Stimulated activated CD4-positive, alpha-beta T cell treated with anti-CD3 and anti-CD28 coated beads, Interleukin-4, amount 100 ng/mL, for 4 hours (primary cell): ENCODE results near the gene PRRC2C.
"Not testable (repeated sequence)": the region's sequence is repeated elsewhere in the genome, so short reads cannot be mapped to it uniquely, and the experiment has no call there.

Experiments used
- DNase-seq, 2 experiments: peaks; one replicate each; pipeline ENCODE4 v3.0.0-alpha.2; 2020

PRRC2C gene

DNA sequence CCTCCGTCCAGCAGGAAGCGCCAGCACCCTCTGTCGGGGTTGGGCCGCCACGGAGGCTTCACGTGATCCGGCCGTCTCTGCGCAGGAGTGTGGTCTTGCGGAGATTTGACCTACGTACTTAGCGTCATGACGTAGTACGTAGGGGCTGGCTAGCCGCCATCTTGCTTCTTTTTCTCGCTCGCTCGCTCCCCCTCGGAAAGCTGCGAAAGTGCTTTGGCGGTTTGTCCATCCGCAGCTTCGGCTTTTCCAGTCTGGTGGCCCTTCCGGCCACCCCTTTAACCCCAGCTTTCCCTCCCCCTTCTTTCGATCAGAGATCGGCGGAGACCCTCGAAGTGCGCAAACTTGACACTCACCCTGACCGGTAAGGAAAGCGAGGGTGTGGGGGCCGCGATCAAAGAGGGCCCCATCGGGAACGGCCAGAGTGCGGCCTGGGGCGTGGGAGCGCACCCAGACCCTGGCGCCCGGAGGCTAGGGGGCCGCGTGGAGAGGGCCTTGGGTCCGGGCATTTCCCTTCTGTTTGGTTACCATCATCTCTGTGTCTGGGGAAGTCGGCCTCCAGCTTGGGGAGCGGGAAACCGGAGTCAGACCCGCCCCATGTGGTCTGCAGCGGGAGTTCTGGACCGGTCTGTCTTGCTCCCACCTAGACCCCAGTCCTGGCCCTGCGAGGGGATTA is at the start of gene PRRC2C:
TSS of gene PRRC2C (plus strand) at position 156 of the 673 bp plus-strand sequence. CDS start 26,559 bp downstream, outside the sequence.
- DNase-seq = peak; percentile 84 to 94

DNA sequence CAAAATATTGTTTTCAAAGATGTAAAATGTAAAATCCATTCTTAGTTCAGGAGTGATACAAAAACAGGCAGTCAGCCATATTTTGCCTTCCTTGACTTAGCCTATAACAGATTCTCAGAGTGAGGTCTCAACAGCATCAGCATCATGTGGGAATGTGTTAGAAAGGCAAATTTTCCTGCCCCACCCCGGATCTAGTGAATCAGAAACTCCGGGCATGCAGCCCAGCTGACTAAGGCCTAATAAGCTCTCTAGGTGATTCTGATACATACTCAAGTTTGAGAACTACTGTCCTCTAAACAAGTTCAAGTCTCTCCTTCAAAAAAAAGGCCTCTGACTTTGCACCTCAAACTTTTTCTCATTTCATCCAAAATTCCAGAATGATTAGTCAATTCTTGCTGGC is 46.9 kb upstream of the PRRC2C start:
- DNase-seq = no peak

DNA sequence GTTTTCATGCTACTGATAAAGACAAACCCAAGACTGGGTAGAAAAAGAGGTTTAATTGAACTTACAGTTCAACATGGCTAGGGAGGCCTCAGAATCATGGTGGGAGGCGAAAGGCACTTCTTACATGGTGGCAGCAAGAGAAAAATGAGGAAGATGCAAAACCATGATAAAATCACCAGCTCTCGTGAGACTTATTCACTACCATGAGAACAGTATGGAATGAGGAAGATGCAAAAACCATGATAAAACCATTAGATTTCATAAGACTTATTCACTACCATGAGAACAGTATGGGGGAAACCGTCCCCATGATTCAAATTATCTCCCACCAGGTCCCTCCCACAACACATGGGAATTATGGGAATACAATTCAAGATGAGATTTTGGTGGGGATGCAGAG is 45.1 kb upstream of the PRRC2C start:
- not testable (repeated sequence) for DNase-seq

DNA sequence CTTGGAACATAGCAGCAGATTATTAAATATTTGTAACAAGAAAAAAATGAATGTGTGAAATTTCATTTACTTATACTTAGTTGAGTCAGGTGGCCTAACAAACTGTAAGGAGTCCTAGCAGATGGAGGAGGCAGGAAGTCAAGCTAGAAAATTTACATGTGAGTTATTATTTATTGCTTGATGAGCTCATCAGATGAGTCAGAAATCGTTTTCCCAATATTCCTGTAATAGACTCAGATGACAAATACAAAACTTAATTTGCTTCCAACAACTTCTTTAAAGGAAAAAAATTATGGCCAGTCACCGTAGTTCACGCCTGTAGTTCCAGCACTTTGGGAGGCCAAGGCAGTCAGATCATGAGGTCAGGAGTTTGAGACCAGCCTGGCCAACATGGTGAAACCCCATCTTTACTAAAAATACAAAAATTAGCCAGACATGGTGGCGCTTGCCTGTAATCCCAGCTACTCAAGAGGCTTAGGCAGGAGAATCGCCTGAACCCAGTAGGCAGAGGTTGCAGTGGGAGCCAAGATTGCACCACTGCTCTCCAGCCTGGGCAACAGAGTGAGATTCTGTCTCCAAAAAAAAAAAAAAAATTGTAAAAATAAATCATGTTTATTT is 43.9 kb upstream of the PRRC2C start:
- not testable (repeated sequence) for DNase-seq

DNA sequence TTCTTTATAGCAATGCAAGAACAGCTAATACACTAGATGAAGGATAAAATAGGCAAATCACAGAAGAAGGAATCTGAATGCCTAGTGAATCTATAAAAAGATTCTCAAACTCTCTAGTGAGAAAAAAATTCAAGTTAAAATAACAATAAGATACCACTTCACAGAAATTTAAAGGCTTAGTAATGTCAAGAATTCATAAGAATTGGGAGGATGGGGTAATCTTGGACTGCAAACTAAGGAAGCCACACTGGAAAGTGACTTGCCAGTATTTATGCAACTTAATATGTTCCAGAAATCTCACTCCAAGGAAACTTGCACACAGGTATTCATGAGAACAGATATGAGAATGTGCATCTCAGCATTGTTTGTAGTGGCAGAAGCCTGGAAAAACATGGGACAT is 38.9 kb upstream of the PRRC2C start:
- no peak for DNase-seq

DNA sequence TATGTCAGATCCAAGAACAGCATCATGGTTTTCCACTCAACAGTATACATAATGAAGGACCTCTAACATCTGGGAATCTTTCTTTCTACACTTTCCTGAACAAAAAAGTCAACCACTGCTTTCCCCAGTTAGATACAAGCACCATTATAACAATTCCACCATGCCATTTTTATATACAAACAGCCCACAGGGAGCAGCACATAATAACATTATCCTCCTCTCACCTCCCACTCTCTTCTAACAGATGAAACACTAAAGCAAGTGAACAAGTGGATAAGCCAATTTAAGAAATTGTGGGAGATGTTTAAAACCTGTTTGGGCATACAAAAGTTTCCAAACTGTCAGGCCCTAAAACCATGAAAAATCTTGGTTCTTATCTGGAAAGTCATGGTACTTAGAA is 29.4 kb upstream of the PRRC2C start:
- no peak for DNase-seq

DNA sequence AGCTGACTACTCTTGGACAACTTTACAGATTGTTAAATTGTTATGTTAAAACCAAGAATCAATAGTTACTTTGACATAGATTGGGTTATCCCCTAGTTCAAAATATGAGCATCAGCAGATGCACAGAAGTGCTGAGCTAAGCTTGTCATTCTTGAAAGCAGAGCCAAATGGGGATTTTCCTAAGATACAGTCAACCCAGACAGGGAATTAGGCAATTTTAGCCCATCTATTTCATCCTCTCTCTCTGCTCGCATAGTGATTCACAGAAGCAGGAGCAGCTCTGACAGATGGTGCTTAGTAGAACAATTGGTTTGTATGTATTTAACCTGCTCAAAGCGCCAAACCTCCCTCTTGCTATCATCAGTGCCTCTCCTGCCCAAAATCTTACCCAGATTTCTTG is 27.9 kb upstream of the PRRC2C start:
- DNase-seq = no peak

DNA sequence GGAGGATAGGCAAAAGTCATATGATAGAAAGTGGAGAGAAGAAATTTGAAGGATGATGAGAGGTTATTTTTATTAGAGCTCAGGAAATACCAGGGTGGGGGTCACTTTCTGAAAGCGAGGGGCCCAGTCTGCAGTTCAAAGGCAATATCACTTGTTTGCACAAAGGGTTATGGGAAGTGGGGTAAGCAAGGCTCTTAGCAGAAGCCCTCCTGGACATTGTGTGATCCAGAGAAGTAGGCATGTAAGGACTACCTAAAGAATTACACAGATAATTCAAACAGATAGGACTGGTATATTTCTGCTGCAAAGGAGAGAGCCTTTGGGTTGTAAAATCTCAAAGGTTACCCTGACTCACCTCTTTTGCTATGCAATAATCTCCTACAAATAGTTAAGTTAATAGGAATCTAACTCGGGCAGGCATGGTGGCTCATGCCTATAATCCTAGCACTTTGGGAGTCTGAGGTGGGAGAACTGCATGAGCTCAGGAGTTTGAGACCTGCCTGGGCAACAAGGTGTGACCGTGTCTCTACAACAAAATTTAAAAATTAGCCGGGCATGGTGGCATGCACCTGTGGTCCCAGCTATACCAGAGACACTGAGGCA is 25.2 kb upstream of the PRRC2C start:
- DNase-seq = no peak

DNA sequence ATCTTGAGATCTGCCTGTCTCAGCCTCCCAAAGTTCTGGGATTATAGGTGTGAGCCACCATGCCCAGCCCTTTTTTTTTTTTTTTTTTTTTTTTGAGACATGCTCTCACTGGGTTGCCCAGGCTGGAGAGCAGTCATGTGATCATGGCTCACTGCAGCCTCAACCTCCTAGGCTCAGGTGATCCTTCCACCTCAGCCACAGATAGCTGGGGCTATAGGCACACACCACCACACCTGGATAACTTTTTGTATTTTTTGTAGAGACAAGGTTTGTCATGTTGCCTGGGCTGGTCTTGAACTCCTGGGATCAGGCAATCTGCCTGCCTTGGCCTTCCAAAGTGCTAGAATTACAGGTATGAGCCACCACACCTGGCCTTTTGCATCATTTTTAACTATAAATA is 17.7 kb upstream of the PRRC2C start:
- no peak for DNase-seq

DNA sequence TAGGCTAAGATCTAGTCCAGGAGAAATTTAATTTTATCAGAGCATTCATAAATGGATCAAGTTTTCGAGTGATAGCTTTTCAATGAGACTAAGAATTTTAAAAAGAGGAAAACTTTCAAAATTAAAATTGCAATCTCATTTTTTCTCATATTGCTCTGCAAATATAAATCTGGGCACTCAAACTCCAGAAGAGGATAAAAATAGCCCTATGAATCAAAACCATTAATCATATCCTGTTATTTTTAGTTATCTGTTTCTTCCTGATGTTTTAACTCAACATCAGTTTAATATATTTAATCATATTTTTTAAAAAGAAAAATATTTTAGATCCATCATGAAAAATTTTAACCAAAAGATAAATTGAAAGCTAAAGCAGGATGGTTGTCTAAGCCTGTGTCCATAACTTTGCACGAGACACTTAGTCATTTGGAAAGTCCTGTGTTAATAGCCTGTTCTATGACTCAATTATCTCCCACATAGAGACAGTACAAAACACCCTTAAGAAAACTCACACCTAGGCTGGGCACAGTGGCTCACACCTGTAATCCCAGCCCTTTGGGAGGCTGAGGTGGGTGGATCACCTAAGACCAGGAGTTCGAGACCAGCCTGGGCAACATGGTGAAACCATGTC is 17.1 kb upstream of the PRRC2C start:
- DNase-seq = no peak

DNA sequence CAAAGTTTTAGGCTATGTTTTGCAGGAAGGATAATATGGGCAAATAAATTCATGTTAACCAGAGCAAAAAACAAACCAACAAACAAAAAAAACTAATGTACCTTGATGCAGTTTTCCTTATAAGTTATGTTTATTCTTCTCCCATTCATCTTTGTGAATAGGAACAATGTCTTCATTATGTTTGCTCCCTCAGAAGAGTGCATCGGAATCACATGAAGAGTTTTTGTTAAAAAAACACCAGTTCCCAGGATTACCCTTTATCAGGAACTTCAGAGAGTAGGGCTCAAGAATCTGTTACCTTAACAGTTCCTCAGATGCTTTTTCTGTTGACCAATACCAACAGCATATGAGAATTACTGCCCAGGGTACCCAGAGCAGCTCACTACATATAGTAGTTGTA is 14.6 kb upstream of the PRRC2C start:
- DNase-seq = no peak

DNA sequence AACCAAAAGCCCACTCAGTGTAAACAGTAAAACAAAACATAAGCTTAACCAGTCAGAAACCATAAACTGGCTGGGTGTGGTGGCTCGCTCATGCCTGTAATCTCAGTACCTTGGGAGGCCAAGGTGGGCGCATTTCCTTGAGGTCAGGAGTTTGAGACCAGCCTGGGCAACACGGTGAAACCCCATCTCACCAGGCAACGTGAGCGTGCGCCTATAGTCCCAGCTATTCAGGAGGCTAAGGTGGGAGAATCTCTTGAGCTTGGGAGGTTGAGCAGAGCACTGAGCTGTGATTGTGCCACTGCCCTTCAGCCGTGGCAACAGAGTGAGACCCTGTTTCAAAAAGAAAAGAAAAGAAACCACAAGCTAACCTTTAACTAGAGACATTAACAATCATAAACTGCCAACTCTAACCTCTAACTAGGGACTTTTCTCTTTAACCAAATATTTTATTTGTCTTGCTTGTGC is 13.1 kb upstream of the PRRC2C start:
- no peak for DNase-seq

DNA sequence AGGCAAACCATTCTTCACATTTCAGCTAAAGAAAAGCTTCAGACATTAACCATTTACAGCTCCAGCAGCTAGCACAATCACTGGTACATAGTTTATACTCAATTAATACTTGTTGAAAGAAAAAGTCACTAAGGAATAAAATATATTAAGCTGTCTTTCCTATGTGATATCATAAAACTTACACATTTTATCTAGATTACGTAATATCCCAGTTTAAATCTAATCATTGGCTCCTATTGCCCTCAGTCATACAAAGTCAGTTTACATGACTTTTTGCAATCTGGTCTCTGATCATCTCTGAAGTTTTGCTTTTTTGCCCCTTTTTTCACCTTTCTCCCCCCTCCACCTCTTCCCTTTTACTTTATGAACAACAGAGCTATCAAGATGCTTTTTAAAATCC is 8.5 kb upstream of the PRRC2C start:
- DNase-seq = no peak

DNA sequence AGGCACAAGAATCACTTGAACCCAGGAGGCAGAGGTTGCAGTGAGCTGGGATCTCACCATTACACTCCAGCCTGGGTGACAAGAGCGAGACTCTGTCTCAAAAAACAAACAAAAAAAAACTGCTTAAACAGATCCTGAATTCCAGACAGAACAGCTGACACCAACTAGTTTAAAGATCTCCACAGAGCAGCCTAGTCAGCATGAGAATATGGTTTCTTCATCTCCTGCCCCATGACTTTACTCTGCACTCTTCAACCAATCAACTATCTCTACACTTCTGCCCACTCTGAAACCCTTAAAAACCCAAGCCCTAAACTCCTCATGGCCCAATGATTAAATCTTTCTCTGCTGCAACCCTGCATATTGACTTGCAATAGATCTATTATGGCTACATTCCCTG is 7.5 kb upstream of the PRRC2C start:
- no peak for DNase-seq

DNA sequence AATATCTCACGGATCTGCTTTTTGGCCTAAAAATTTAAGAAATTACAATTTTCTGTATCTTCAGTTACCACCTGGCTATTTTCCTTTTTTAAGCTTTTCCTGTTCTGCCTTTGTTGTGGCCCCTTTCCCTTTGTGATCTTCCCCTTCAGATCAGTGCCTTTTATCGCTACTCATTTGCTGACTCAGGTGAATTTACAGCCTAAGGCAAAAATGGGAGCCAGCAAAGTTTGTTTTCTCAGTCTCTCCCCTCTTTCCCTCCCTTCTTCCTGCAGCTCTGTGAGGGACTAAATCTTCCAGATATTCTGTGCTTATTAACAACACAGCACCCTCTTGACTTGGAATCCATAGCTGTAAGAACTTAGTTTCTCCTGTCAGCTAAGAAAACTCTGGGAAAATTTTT is 5.3 kb upstream of the PRRC2C start:
- DNase-seq = no peak

DNA sequence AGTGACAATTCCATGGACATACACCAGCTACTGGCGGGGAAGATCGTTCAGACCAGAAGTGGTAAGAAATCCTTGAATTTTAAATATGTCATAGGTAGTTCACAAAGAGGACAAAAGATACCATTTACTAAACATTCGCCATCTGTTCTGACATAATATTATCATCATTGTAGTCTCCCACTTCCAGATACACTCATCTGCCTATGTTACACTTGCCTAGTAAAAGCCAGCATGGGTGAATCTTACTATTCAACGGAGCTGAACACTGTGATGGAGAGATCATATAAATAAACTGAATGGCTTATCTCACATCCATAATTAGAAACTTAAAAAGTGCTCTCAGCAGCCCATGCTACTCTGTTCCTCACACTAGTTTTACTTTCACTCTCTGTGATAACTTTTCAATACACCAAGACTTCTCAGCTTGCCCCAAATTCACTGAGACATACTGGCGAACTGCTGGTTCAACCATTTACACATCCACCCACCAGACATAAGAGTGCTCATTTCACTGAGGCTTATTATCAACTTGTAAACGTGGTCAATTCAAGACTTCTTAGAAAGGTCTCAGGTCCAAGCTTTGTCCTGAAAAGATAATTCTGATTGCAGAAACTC is 463 bp upstream of the PRRC2C start:
- DNase-seq = no peak

DNA sequence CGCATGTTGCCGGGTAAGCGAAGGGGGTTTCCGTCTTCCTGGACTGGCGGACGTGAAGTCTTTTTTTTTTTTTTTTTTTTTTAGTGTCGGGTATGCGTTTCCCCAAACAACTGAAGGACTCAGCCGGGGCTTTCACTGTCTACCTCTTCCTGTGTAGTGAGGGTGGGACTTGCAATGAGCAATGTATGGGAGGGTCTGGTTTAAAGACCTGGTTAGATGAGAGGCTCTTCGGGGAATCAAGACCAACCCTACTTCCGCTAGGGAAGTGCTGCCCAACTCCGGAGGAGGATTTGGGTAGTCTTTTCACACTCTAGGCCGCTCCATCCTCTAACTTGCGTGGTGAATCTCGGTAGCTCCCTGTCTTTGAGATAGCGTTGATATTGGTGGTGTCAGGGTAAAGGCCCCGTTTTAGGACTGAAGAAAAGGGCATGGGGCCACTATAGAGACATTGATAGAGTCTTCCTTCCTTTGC is 754 bp downstream of the PRRC2C start:
- DNase-seq = peak; percentile 48 to 79

DNA sequence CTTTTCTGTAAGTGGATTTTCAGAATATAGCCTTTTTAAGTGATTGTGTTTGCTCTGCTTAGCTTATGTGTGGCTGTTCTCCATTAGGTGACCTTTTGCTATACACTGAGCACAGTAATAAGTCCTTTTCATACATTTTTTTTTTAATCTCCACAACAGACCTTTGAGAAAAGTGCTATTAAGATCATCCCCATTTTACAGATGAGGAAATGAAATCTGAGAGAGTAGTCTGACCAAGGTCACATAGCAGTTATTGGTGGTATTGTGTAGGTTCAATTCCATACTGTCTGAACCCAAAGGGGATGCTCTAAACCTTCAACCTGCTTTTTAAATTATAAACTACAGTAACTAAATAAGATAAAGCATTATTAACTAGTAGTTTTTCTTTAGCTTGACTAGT is 1.7 kb downstream of the PRRC2C start:
- no peak for DNase-seq

DNA sequence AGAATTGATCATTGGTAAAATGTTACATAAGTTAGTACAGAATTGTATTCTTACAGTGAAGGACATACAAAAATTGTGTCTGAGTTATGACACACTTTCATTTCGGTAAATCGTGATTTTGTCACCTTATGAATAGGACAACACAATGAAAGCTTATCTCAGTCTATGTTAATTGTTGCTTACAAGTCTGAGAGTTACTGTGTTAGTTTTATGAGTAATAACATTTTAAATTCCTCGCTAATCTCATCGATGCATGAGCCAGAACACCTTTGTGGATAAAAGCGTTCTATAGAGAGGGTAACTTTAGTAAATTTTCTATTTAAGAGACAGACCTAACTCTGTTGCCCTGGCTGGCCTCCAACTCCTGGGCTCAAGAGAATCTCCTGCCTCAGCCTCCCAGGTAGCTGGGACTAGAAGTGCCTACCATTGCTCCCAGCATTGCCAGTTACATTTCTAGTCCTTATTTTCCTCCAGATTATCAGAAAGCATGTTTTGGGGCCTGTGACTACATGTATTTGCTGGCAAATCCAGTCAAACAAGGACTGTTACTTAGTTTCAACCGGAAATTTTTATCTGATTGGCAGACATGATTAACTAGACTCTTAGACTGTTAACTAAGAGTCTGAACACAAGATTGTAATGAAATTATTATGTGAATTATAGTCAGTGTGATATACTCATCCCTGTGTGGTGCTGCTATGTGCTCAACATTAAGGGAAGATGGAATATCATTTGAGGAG is 3.0 kb downstream of the PRRC2C start:
- no peak for DNase-seq

DNA sequence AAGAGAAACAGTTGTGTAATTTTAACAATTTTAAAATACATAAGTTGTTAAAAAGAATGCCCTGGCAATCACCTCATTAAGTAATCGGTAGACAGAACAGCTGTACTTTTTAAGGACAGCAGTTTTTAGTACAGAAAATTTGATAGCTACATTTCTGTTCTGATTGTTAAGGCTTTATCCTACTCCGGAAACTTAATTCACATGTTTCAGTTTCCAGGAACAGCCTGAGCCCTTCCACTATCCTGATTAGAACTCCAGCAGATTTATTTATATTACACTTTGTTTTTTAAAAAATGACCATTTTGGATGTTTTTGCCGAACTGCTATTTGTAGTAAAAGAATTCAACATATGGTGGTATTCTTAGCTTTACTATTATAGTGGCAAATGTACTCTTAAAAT is 8.7 kb downstream of the PRRC2C start:
- no peak for DNase-seq

DNA sequence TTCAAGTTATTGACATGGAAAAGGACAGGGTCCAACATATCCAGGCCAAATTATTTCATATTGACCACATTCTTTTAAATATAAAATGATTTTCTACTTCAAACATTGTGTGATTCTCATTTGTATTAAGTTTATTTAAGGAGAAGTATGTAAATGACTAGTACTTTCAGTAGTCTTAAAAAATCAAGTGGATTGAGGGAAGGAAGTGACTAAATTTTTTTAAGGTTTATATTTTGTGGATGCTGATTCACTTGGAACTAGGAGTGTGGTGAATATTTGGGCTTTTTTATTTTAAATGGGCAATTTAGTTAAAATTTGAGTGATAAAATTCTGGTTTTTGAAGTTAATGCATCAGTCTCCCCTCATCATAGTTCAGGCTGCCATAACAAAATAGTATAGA is 10.1 kb downstream of the PRRC2C start:
- DNase-seq = no peak

DNA sequence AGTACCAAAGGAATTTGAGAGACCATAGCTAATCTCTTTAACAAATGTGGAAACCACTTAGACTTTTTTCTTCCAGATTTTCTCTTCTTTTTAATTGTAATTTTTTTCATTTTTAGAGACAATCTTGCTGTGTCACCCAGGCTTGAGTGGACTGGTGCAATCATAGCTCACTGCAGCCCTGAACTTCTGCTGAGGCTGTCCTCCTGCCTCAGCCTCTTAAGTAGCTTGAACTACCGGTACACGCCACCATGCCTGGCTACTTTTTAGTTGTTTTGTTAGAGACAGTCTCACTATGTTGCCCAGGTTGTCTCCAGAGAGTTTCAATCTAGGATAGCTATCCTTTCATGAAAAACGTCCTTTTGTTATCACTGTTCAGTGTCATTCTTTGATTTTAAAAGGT is 15.0 kb downstream of the PRRC2C start:
- no peak for DNase-seq

DNA sequence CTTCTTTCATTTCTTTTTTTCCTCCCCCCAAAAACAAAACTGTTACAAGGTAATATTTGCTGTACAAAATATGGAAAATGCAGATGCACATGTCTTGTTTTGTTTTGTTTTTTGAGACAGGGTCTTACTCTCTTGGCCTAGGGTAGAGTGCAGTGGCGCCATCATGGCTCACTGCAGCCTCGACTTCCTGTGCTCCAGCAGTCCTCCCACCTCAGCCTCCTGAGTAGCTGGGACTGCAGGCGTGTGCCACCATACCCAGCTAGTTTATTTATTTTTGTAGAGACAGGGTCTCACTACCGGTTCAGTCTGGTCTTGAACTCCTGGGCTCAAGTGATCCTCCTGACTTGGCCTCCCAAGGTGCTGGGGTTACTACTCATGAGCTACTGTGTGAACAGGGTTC is 15.5 kb downstream of the PRRC2C start:
- DNase-seq = no peak
